ENCODE results near the gene EXOC4. TPM values are rescaled to one million over a fixed set of nuclear protein-coding genes. Genes with fewer than 3 reads are reported as not detected.
A peak's percentile ranks its signal among the peaks of the same experiment; 100 is the strongest.

Gene EXOC4
- polyA plus RNA-seq, 1 experiment: 45.9 TPM

DNA sequence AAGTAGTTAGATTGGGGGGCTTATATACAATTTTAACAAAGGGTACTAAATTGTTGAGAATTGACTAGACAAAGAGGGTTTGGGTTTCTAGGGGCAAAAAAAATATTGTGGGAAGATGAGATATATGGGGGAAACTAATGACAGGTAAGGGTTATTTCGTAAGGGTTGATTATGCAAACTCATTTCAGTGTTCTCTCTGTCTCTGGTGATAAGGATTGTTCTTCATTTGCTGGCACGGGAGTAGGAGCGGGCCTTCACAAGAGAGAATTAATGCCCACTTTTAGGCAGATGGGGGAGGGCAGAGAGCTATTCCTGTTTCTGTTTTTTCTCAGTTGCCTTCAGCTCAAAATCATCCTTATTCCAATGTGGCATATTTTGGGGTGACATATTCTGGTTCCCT, 258.4 kb downstream of the EXOC4 start:
- CTCF ChIA-PET: no interaction called here
- DNase-seq (ENCODE audit: low read depth): no peak
- TF ChIP-seq, protein P1, sequence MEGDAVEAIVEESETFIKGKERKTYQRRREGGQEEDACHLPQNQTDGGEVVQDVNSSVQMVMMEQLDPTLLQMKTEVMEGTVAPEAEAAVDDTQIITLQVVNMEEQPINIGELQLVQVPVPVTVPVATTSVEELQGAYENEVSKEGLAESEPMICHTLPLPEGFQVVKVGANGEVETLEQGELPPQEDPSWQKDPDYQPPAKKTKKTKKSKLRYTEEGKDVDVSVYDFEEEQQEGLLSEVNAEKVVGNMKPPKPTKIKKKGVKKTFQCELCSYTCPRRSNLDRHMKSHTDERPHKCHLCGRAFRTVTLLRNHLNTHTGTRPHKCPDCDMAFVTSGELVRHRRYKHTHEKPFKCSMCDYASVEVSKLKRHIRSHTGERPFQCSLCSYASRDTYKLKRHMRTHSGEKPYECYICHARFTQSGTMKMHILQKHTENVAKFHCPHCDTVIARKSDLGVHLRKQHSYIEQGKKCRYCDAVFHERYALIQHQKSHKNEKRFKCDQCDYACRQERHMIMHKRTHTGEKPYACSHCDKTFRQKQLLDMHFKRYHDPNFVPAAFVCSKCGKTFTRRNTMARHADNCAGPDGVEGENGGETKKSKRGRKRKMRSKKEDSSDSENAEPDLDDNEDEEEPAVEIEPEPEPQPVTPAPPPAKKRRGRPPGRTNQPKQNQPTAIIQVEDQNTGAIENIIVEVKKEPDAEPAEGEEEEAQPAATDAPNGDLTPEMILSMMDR (IDR thresholded peaks at IDR 0.05; ENCODE audit: insufficient read depth, low read depth, low read length): no peak
- Histone ChIP-seq H3K27me3 (ENCODE audit: control insufficient read depth, insufficient read depth, low read length) (no peaks in the 10 kb centered on the region), H3K36me3 (ENCODE audit: control insufficient read depth, insufficient read depth, low read length) (no peaks in the 10 kb centered on the region), H3K4me3 (ENCODE audit: low read depth, low read length) (no peak overlapping the region)
- POLR2A ChIA-PET: no interaction called here

DNA sequence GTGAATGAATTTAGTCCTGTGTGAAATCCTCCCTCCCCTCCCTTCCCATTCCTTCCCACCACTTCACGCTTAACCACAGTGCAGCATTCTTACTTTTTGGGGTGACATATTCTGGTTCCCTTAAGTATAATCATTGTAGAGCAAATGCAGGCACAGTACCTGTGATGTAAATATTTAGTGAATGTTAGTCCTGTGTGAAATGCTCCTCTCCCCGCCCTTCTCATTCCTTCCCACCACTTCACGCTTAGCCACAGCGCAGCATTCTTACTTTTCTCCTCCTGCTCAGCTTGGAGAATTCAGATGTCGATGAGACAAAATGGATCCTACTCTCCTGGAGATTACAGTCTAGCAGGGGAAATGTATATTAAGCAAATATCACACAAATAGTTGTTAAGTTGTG, 258.8 kb downstream of the EXOC4 start:
- DNase-seq (ENCODE audit: low read depth): no peak
- POLR2A ChIA-PET: no interaction called here
- CTCF ChIA-PET: no interaction called here
- TF ChIP-seq, protein P1 (IDR thresholded peaks at IDR 0.05; ENCODE audit: insufficient read depth, low read depth, low read length): no peak
- H3K4me3 ChIP-seq (ENCODE audit: low read depth, low read length): no peak overlapping the region
- no peaks in the 10 kb centered on the region for H3K36me3 ChIP-seq (ENCODE audit: control insufficient read depth, insufficient read depth, low read length)
- H3K27me3 ChIP-seq (ENCODE audit: control insufficient read depth, insufficient read depth, low read length): no peaks in the 10 kb centered on the region

DNA sequence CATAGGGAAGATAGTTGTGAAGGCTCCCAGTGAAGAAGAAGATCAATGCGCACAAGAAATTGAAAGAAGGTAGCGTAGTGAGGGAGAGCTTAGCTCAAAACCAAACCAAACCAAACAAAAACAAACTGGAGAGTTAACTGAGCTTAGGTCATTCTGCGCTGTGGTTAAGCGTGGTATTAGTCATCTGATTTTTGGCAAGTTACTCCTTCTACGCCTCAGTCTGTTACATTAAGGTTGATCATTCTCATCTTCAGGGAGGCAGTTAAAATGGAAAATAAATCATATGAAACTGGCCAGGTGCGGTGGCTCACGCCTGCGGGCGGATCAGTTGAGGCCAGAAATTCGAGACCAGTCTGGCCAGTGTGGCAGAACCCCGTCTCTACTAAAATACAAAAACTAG, 259.7 kb downstream of the EXOC4 start:
- POLR2A ChIA-PET: no interaction called here

DNA sequence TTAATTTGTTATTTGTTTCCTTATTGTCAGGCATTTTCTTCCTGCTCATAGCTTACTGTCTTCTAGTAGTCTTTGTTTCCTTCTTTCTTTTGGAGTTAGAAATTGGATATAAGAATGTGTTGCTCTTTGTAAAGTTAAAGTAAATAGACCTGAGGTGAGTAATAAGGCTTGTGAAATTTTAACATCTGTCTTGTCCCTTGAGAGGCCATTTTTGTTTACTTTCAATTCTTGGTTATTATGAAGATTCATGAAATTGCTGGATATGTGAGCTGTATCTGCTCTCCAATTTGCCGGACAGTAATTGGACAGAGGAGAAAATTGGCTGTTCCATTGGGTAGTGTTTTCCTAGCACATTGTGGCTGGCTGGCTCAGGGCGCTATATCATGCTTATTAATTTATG, 260.7 kb downstream of the EXOC4 start:
- Histone ChIP-seq H3K4me3 (ENCODE audit: low read depth, low read length) (no peak overlapping the region), H3K27me3 (ENCODE audit: control insufficient read depth, insufficient read depth, low read length) (no peaks in the 10 kb centered on the region), H3K36me3 (ENCODE audit: control insufficient read depth, insufficient read depth, low read length) (no peaks in the 10 kb centered on the region)
- ChIA-PET CTCF (interaction anchor here (0.6 kb wide), 1 partner anchor 43 kb away, joined by 3 read pairs; no protein-coding TSS in a partner anchor), POLR2A (no interaction called here)
- DNase-seq (ENCODE audit: low read depth): peak; percentile 15
- TF ChIP-seq, protein P1 (IDR thresholded peaks at IDR 0.05; ENCODE audit: insufficient read depth, low read depth, low read length): no peak

More for the DNA sequence above, 259.7 kb downstream of the EXOC4 start:
- H3K27me3 ChIP-seq (ENCODE audit: control insufficient read depth, insufficient read depth, low read length): no peaks in the 10 kb centered on the region
- CTCF ChIA-PET: interaction anchor here (0.7 kb wide), 1 partner anchor 12 kb away, joined by 3 read pairs; no protein-coding TSS in a partner anchor
- DNase-seq (ENCODE audit: low read depth): no peak
- H3K4me3 ChIP-seq (ENCODE audit: low read depth, low read length): no peak overlapping the region
- H3K36me3 ChIP-seq (ENCODE audit: control insufficient read depth, insufficient read depth, low read length): no peaks in the 10 kb centered on the region
- TF ChIP-seq, protein P1 (IDR thresholded peaks at IDR 0.05; ENCODE audit: insufficient read depth, low read depth, low read length): no peak

DNA sequence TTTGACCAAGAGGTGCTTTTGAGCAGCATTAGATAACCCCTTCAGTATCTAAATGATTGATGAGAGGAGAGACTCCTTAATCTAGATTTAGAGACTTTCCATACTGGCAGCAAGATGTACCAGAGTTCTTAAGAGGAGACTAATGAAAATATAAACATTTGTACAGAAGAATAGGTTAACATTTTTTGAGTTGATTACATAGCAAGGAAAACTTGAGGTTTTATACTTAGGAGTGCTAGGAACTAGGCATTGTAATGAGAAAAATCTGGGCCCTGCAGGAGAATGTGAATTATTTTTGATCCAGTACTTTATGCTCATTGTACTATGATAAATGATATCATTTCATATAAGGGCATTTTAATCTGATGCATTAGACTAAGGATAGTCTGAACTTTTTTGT, 261.7 kb downstream of the EXOC4 start:
- no peak overlapping the region for H3K4me3 ChIP-seq (ENCODE audit: low read depth, low read length)
- no peaks in the 10 kb centered on the region for H3K36me3 ChIP-seq (ENCODE audit: control insufficient read depth, insufficient read depth, low read length)
- TF ChIP-seq, protein P1 (IDR thresholded peaks at IDR 0.05; ENCODE audit: insufficient read depth, low read depth, low read length): no peak
- no peak for DNase-seq (ENCODE audit: low read depth)
- no peaks in the 10 kb centered on the region for H3K27me3 ChIP-seq (ENCODE audit: control insufficient read depth, insufficient read depth, low read length)
- CTCF ChIA-PET: no interaction called here
- POLR2A ChIA-PET: no interaction called here
